Retinal pigment epithelial cell (primary cell): ENCODE results near the gene RAPGEF4.

Experiments used
- DNase-seq: peaks from one replicate; pipeline ENCODE4 v3.0.0-alpha.2; 2010; ENCODE audit warnings: low read depth
- H3K4me3 ChIP-seq: 2 replicates; pipeline ENCODE4 v1.5.1; 2011; ENCODE audit warnings: mild to moderate bottlenecking, low read length, control low read depth, moderate library complexity
- TF ChIP-seq, protein P1 (sequence below): conservative IDR thresholded peaks from 2 replicates; pipeline ENCODE4 v1.5.1; 2011; ENCODE audit warnings: low read depth, low read length, control low read depth, inconsistent platforms

RAPGEF4 gene

DNA sequence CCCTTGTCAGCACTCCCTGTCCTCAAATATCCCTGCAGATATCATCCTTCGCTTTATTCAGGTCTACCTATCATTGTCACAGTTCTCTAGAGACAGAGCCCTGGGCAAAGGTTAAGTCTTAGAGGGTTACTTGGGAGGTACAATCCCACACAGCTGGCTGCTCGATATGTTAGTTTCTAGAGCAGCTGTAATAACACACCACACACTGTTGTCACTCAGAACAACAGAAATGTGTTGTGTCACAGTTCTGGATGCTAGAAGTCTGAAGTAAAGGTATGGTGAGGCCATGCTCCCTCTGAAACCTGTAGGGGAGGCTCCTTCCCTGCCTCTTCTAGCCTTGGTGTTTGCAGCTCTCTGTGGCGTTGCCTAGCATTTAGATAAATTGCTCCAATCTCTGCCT lies 9.9 kb upstream of the RAPGEF4 start:
- TF ChIP-seq, protein P1, sequence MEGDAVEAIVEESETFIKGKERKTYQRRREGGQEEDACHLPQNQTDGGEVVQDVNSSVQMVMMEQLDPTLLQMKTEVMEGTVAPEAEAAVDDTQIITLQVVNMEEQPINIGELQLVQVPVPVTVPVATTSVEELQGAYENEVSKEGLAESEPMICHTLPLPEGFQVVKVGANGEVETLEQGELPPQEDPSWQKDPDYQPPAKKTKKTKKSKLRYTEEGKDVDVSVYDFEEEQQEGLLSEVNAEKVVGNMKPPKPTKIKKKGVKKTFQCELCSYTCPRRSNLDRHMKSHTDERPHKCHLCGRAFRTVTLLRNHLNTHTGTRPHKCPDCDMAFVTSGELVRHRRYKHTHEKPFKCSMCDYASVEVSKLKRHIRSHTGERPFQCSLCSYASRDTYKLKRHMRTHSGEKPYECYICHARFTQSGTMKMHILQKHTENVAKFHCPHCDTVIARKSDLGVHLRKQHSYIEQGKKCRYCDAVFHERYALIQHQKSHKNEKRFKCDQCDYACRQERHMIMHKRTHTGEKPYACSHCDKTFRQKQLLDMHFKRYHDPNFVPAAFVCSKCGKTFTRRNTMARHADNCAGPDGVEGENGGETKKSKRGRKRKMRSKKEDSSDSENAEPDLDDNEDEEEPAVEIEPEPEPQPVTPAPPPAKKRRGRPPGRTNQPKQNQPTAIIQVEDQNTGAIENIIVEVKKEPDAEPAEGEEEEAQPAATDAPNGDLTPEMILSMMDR = no peak
- DNase-seq = no peak
- H3K4me3 ChIP-seq = no peak overlapping the region

DNA sequence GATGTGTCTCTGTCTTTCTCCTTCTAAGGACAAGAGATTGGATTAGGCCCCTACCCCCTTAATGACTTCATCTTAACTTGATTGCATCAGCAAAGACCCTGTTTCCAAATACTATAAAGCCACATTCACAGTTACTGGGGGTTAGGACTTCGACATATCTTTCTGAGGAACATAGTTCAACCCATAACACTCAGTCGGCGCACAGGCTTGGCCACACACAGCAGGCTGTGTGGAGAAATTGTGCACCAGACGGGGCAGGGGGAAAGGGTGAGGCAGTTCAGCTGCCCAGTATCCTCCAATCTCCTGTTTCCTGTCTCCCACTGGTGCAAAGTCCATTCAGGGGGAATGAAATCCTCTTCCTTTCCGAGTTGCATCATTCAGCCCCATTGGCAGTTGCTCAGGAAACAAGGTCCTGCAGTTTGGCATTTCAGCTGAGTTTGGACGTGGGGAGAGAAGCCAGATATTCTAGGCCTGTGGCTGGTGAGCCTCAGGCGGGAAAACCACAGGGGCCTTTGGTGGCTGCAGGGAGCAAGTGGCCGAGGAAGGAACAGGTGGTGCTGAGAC lies 9.4 kb upstream of the RAPGEF4 start:
- TF ChIP-seq, protein P1 = no peak
- no peak for DNase-seq
- H3K4me3 ChIP-seq = no peak overlapping the region

DNA sequence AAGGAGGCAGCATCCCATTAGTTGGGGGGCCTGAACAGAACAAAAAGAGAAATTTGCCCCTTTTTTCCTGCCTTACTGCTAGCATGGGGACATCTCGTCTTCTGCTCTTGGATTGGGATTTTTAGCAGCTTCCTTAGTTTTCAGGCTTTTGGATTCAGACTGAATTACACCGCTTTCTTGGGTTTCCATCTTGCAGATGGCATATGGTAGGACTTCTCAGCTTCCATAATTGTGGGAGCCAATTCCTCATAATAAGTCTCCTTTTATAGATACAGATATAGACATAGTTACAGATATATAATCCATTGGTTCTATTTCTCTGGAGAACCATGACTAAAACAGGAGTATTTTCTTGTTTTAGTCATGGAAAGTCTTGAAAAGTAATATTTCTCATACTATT lies 5.2 kb upstream of the RAPGEF4 start:
- H3K4me3 ChIP-seq = no peak overlapping the region
- DNase-seq = no peak
- TF ChIP-seq, protein P1 = no peak

DNA sequence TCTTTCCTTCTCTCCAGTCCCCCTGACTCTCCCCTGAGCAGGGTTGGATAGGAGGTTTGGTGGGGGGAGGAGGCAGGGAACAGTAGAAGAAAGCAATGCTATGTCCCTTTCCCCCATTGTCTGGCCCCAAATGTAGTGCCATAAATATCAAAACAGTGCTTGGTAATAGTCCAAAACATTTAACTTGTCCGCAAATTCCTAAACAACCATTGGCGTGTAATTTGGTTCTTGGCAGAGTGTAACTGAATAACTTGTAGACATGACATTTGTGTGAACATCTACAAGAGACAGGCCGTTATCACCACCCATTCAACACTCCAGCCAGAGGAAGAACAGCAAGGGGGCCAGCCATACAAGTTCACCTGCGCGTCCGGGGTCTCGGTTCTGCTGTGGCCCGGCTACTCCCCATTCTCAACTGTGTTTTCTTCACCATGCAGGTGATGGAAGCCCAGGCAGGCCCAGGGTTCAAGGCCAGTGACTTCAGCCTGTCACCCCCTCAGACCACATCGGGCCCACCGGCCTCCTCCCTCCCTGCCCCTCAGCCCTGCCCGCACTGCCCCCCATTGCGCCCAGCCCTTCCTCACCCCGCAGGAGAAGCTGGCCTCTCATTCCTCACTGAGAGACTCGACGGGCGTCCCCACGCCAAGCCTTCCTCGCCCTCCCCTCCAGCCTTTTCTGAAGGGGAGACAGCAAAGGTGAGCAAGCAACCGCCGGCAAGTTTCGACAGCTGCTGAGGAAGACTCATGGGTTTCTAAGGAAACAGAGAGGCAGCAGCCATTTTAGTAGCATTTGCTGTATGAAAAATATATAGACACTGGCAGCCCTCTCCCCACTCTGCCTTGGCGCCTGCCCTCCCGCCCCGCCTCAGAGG lies 699 bp upstream of the RAPGEF4 start:
- TF ChIP-seq, protein P1 = no peak
- DNase-seq = no peak
- H3K4me3 ChIP-seq = peak overlapping the region; percentile 38

DNA sequence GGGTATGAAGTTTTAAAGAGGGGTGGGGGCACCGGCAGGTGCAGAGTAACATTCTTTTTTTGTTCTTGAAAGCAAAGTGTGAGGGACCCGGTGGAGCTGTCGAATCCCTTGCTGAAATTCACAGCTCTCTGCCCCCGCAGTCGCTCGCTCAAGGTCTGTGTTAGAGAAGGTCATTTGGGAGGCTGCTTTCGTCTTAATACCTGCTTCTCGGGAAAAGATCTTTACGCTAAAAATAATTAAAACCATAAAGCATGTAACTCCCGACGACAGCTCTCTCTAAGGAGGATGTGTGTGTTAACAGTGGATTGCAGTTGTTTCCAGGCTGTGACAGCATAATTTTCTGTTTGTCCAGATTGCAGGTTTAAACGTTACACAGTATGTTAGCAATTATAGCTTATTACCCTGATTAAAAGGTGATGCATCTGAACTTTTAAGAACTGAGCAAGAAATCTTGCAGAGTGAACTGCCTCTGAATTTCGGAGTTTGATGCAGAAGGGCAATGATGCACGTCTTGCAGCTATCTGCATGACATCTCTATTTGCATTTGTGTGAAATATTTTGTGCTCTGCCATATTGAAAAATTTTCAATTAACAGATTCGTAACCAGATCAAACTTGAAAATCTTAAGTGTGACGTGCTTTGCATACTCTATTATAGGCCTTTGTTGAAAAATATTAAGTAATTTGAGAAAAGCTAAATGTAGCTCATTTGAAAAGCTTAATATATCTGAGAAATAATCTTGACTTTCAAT lies 954 bp downstream of the RAPGEF4 start:
- H3K4me3 ChIP-seq = peak overlapping the region; percentile 58
- TF ChIP-seq, protein P1 = no peak
- DNase-seq = no peak

DNA sequence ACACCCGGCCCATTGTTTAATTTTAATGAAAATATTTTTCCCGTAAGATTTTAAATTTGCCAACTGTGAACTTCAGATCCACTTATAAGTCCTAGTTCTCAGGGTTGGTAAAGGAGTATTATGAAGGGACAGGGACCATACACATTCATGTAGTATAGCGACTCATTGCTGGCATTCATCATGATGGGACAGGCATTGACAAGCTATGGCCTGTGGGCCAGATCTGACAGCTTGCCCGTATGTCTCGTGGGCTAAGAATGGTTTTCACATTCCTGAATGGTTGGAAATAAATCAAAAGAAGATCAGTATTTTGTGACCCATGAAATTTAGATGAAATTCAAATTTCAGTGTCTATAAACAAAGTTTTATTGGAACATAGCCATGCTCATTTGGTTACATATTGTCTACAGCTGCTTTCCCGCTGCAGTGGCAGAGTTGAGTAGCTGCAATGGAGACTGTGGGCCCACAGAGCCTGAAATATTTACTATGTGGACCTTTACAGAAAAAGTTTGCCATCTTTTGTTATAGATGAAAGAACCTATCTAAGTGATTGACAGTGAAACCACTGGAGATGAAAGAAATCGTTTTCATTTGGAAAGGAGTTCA lies 4.1 kb downstream of the RAPGEF4 start:
- TF ChIP-seq, protein P1 = no peak
- H3K4me3 ChIP-seq = no peak overlapping the region
- no peak for DNase-seq
